Right lobe of liver (tissue), 4 donors: Measurements from ENCODE around the gene CUBN.

Source experiments
- CTCF ChIP-seq, 4 donors: fragments of 200-600 bp in 3 of 4; fragments of 450-650 bp in 1 of 4; IDR thresholded peaks; one replicate each; pipeline versions ENCODE4 v1.5.1 to v1.8.0; 2016 to 2022; ENCODE audit warnings: antibody characterized with exemption in 4 of 4, mild to moderate bottlenecking in 2 of 4
- POLR2A ChIP-seq: fragments of 450-650 bp; IDR thresholded peaks from one replicate; pipeline ENCODE4 v1.6.1; 2017; ENCODE audit warnings: antibody characterized with exemption, mild to moderate bottlenecking
- donor health status: DM: no; HTN: no; CAD: no.
- donor health status: DM: no; HTN: no; CAD: no.
- donor health status: DM: no; HTN: yes; CAD: no.

GRCh38 chr10:17153321-17153720 is 23.7 kb upstream of the CUBN start:
- TF ChIP-seq POLR2A (no peak), CTCF (IDR thresholded peaks at IDR 0.05) (no peak)
